ENCODE results near the gene DEPDC5. TPM values are rescaled to one million over a fixed set of nuclear protein-coding genes. Genes with fewer than 3 reads are reported as not detected.
A peak's percentile ranks its signal among the peaks of the same experiment; 100 is the strongest.

Gene DEPDC5
- polyA plus RNA-seq, 10 donors: 7.0 to 12.1 (median 10.3) TPM

DNA sequence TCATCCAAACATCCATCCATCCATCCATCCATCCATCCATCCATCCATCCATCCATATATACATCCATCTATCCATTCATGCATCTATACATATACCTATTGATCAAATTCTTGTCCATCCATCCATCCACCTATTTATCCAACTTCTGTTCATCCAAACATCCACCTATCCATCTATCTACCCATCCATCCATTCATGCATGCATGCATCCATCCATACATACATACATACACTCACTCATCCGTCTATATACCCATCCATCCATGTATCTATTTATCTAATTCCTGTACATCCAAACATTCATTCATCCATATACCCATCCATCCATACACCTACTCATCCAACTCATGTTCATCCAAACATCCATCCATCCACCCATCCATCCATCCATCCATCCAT is 171.2 kb downstream of the DEPDC5 start:
- DNase-seq: no peak

GRCh38 chr22:31926024-31926423 is 172.2 kb downstream of the DEPDC5 start:
- DNase-seq: no peak

DNA sequence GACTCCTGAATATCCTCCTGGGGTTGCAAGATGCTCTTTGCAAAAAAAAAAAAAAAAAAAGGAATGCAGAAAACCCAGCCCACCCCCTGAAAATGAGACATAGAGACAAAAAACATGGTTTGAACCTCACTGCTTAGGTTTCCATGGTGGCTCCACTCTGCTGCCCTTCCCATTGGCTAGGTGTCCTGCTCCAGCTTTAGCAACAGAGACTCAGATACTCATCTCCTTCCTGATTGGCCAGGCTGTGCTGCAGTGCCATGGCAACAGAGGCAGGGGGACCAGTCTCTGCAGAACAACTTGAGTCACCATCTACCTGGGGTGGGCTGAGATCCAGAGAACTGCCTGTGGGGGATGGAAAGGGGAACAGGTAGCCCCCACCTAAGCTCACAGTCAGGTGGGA is 173.2 kb downstream of the DEPDC5 start:
- DNase-seq: no peak

DNA sequence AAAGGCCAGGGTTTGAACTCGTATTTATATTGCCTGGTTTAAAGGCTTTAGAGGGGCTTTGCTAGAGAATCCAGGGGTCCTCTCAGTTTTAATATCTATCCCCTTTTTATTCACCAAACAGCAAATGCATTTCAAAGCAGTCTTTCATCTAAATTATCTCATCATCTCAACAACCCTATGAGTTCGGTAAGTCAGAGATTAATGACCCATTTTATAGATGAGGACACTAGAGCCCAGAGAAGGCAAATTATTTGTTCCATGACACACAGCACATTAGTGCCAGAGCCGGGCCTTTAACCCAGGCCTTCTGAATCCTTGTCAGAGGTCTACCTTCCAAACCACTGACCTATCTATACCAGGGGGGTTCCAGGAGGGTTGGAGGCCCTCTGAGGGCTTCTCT is 173.7 kb downstream of the DEPDC5 start:
- no peak for DNase-seq

- DNase-seq: peak; percentile 52 to 82 (median 56)
These were observed 175.5 kb downstream of the DEPDC5 start for GRCh38 chr22:31929167-31929930.

GRCh38 chr22:31932863-31933262 is 179.0 kb downstream of the DEPDC5 start:
- DNase-seq: peak in 1 of 3 donors; percentile 52

GRCh38 chr22:31933406-31933805 is 179.6 kb downstream of the DEPDC5 start:
- no peak for DNase-seq

- no peak for DNase-seq
These were observed 180.1 kb downstream of the DEPDC5 start for GRCh38 chr22:31933816-31934482.

- DNase-seq: no peak
These were observed 182.3 kb downstream of the DEPDC5 start for GRCh38 chr22:31935961-31936635.

- no peak for DNase-seq
These were observed 183.5 kb downstream of the DEPDC5 start for GRCh38 chr22:31937341-31937740.

GRCh38 chr22:31938296-31938695 is 184.5 kb downstream of the DEPDC5 start:
- no peak for DNase-seq

DNA sequence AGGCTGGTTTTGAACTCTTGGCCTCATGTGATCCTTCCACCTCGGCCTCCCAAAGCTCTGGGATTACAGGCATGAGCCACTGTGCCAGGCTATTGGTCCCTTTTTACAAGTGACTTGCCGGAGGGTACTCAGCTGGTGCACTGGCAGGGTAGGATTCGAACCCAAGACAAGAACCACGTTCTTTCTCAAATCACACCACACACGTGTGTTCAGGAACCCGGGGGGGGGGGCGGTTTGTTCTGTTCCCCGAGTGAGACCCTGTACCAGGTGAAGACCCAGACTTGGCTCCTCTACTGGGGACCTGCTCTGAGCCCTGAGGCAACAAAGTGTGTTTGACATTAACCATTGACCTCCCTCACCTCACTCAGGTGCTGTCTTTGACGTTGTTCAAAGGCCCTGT is 186.7 kb downstream of the DEPDC5 start:
- DNase-seq: no peak

DNA sequence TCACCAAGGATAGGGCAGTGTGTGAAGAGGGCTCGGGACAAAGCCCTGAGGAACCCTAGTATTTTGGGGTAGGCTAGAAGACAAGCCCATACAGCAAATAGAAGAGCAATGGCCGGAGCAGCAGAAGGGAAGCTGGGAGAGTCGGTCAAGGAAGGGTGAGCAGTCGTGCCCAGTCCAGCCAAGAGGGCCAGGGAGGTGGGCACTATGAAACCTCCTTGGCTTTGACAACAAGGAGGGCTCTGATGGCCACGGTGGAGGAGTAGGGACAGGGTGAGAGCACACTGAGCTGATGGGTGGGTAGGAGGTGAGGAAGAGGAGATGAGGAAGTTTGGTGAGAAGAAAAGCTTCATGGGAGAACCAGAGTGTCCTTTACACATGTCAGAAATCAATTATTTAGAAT is 188.3 kb downstream of the DEPDC5 start:
- no peak for DNase-seq

GRCh38 chr22:31943206-31943977 is 189.6 kb downstream of the DEPDC5 start:
- no peak for DNase-seq

DNA sequence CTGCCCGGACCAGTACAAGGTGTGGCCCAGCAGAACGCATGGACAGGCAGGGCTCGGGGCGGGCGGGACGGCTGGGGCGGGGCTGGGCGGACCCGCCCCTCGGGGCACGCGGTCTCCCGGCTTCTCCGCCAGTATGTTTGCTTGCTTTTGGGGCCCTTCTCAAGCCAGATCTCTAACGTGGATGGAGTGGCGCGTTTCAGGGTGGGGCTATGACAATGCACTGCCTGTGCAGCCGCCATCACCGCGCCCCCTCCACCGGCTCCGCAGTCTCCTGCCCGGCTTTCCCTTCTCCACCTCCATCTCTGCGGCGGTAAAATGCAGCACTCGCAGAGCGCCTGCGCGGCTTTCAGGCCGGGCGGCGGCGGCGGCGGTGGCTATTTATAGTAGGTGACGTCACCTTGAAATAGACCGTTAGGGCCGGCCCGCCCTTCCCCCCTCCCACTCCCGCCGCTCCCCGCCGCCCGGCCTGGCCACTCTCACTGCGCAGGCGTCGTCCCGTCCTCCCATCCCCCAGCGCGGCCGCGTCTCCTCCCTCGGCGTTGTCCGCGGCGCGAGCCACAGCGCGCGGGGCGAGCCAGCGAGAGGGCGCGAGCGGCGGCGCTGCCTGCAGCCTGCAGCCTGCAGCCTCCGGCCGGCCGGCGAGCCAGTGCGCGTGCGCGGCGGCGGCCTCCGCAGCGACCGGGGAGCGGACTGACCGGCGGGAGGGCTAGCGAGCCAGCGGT is 190.3 kb downstream of the DEPDC5 start, which contains the start of gene YWHAH:
Gene YWHAH, plus strand, starts transcription at position 558 of the 722 bp plus-strand sequence. CDS start 199 bp downstream, outside the sequence.
- DNase-seq: peak; percentile 97 to 98 (median 98)

DNA sequence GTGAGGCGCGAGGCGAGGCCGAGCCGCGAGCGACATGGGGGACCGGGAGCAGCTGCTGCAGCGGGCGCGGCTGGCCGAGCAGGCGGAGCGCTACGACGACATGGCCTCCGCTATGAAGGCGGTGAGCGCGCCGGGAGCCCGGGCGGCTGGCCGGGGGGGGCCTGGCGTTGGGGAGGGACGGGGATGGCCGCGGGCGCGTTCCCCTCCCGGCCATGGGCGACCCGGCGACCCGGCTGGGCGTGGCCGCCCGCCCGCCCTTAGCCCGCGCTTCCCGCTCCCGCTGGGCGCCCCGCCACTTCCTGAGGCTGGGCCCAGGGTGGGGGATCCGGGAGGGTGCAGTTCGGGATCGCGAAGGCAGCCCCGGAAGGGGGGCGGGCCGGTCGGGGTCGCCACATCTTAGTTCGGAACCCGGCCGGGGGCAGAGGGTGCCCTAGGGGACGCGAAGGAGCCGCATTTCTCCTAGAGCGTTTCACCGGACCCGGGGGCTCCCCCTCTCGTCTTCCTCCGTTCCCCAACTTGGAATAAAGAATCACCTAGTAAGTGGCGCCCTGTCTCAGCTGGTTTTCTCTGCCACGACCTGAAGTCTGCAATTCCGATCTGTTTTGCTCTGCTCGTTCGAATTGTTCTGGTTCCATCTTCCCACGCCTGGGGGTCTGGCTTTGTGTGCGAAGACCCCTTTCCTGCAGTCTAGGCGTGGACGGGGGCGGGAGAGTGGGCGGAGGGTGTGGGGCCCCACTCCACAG is 191.1 kb downstream of the DEPDC5 start:
- DNase-seq: peak in 2 of 3 donors; percentile 69 to 81

DNA sequence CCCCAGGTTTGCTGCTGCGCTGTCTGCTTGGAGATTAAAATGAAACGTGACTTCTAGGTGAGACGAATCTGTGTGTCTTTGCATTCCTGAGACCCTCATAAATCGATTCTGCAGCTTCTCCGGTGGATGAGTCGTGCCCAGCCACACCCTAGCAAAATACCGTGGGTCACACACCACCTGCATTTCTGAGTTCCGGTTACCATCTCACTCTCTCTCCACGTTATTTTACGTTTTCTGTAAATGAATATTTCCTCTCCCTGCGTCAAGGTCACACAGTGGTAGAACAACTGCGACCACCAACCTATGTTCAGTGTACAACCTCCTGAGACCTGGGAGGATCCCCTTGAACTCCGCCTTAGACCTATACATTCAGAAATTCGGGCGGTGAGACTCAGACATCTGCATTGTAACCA is 191.6 kb downstream of the DEPDC5 start:
- DNase-seq: no peak

DNA sequence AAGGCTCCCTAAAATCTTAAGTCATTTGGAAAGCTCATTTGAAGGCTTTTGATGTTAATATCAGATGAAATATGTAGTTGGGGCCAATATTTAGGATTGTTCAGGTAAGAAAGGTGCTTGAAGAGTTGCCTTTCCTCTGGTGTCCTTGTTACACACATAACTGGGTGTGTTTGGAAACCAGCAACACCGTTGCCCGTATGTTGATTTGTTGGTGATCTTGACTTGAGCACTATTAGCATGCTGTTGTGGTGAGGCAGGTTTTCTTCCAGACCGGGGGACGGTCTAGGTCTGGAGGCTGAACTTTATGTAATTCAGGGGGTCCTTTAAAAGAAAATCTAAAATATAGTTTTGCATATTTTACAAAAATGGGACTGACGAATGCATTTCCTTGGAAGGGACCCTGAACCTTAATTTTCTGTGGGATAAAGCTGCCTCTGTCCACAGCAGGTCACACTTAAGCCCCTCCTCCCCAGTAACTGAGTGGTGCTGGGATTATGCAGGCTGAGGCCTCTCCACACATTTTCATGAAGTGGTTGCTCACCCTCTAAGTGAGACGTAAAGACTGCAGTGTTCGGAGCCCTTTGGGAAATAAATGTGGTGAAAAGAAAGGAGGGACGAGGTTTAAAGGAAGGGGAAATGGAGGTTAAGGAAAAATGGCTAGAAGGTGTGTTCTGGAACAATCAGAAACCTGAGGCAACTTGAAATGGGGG is 192.3 kb downstream of the DEPDC5 start:
- DNase-seq: no peak

DNA sequence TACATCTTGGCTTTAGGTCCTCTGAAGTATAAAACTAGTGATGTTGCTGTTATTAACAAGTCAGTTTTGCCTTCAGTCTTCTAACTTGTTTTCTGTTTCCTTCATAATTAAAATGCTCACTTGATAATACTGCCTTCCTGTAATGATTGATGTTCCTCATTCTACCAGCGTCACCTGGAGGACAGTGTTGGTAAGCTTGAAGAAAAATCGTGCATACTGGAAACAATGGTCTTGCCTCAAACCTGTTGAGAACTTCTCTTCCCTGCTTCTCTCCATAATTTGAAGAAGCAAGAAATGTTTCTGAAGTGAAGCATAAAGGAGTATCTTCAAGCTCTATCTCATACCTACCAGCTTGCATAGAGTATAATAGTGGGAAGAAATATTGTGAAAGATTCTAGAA is 193.5 kb downstream of the DEPDC5 start:
- no peak for DNase-seq

- DNase-seq: no peak
These were observed 194.2 kb downstream of the DEPDC5 start for GRCh38 chr22:31948002-31948401.
